WTC11 (cell line): ENCODE measurements around the gene PREX1. TPM values are rescaled to one million over a fixed set of nuclear protein-coding genes. Genes with fewer than 3 reads are reported as not detected.

ENCODE experiments used
- ATAC-seq: fragments of 200-7000 bp; cut with Tn5 transposase; 2 replicates; pipeline ENCODE4 v1.10.0; 2021; ENCODE audit warnings: mild to moderate bottlenecking, moderate library complexity
- CTCF ChIA-PET: fragments of 300-600 bp; sonication (Branson Sonifier 250); formaldehyde crosslinking; loops from one replicate; lab custom pipeline; 2021; ENCODE audit warnings: antibody characterized with exemption; lab: Charles Lee
- POLR2A ChIA-PET: fragments of 350-600 bp; sonication (Branson Sonifier 250); formaldehyde crosslinking; loops from one replicate; lab custom pipeline; 2021; ENCODE audit warnings: antibody characterized with exemption; lab: Charles Lee
- DNase-seq: peaks from one replicate; pipeline ENCODE4 v3.0.0; 2021; ENCODE audit warnings: low spot score
- H3K27ac Mint-ChIP-seq: 2 replicates; pipeline ENCODE4 v1.8.0; 2021; ENCODE audit warnings: mixed read lengths
- H3K27me3 Mint-ChIP-seq: 2 replicates; pipeline ENCODE4 v1.8.0; 2021; ENCODE audit warnings: low read depth, mild to moderate bottlenecking, moderate library complexity, mixed read lengths
- H3K36me3 Mint-ChIP-seq: 2 replicates; pipeline ENCODE4 v1.8.0; 2021; ENCODE audit warnings: mixed read lengths
- H3K4me1 Mint-ChIP-seq: 2 replicates; pipeline ENCODE4 v1.8.0; 2022; ENCODE audit warnings: mixed read lengths
- H3K4me3 Mint-ChIP-seq: 2 replicates; pipeline ENCODE4 v1.8.0; 2021; ENCODE audit warnings: mild to moderate bottlenecking, moderate library complexity, mixed read lengths
- H3K9me3 Mint-ChIP-seq: 2 replicates; pipeline ENCODE4 v1.8.0; 2021; ENCODE audit warnings: mixed read lengths
- AR ChIP-seq: fragments of 250-450 bp; sonication (Bioruptor Pico); IDR thresholded peaks from 2 replicates; pipeline ENCODE4 v1.9.0; 2021; ENCODE audit warnings: mild to moderate bottlenecking
- ATF2 ChIP-seq: sonication (generic); formaldehyde crosslinking; IDR thresholded peaks from 2 replicates; pipeline ENCODE4 v1.8.1; 2022; ENCODE audit warnings: low read depth, missing genetic modification reagents, borderline replicate concordance
- ATF6 ChIP-seq: sonication (generic); formaldehyde crosslinking; IDR thresholded peaks from 2 replicates; pipeline ENCODE4 v1.8.1; 2023; ENCODE audit warnings: mild to moderate bottlenecking, missing genetic modification reagents
- EMX1 ChIP-seq: fragments of 250-450 bp; sonication (Bioruptor Pico); IDR thresholded peaks from 2 replicates; pipeline ENCODE4 v1.8.0; 2021; ENCODE audit warnings: mild to moderate bottlenecking
- FOXJ3 ChIP-seq: sonication (generic); formaldehyde crosslinking; IDR thresholded peaks from 2 replicates; pipeline ENCODE4 v1.9.0; 2021; ENCODE audit warnings: missing genetic modification reagents, mild to moderate bottlenecking, borderline replicate concordance
- GRHL2 ChIP-seq: fragments of 250-450 bp; sonication (Bioruptor Pico); IDR thresholded peaks from 2 replicates; pipeline ENCODE4 v1.8.0; 2022; ENCODE audit warnings: mild to moderate bottlenecking, moderate library complexity; ENCODE audit not compliant: insufficient replicate concordance, severe bottlenecking
- GTF2I ChIP-seq: fragments of 250-450 bp; sonication (Bioruptor Pico); conservative IDR thresholded peaks from 2 replicates; pipeline ENCODE4 v1.4.0; 2021; ENCODE audit warnings: mild to moderate bottlenecking
- HMGXB4 ChIP-seq: sonication (generic); formaldehyde crosslinking; IDR thresholded peaks from 2 replicates; pipeline ENCODE4 v1.8.1; 2023; ENCODE audit warnings: mild to moderate bottlenecking, moderate library complexity, missing genetic modification reagents
- JUN ChIP-seq: sonication (generic); formaldehyde crosslinking; IDR thresholded peaks from 2 replicates; pipeline ENCODE4 v1.8.0; 2023; ENCODE audit warnings: mild to moderate bottlenecking, missing genetic modification reagents
- MLX ChIP-seq: sonication (generic); formaldehyde crosslinking; IDR thresholded peaks from 2 replicates; pipeline ENCODE4 v1.8.1; 2023; ENCODE audit warnings: mild to moderate bottlenecking, missing genetic modification reagents, moderate library complexity
- NFATC4 ChIP-seq: fragments of 250-450 bp; sonication (Bioruptor Pico); IDR thresholded peaks from 2 replicates; pipeline ENCODE4 v1.9.0; 2021; ENCODE audit warnings: mild to moderate bottlenecking
- OVOL2 ChIP-seq: fragments of 250-450 bp; sonication (Bioruptor Pico); IDR thresholded peaks from 2 replicates; pipeline ENCODE4 v1.9.0; 2021; ENCODE audit warnings: mild to moderate bottlenecking, borderline replicate concordance
- PRRX2 ChIP-seq: fragments of 250-450 bp; sonication (Bioruptor Pico); IDR thresholded peaks from 2 replicates; pipeline ENCODE4 v1.8.0; 2021; ENCODE audit warnings: mild to moderate bottlenecking
- SMAD4 ChIP-seq: sonication (generic); formaldehyde crosslinking; IDR thresholded peaks from 2 replicates; pipeline ENCODE4 v1.8.0; 2022; ENCODE audit warnings: mild to moderate bottlenecking, missing genetic modification reagents
- ZNF219 ChIP-seq: sonication (generic); formaldehyde crosslinking; IDR thresholded peaks from 2 replicates; pipeline ENCODE4 v1.8.0; 2023; ENCODE audit warnings: missing genetic modification reagents, mild to moderate bottlenecking, borderline replicate concordance
- ZNF232 ChIP-seq: sonication (generic); formaldehyde crosslinking; IDR thresholded peaks from 2 replicates; pipeline ENCODE4 v1.8.0; 2022; ENCODE audit warnings: mild to moderate bottlenecking, missing genetic modification reagents
- total RNA-seq: library from RNA; stranded (reverse); gene quantifications from 3 replicates; pipeline ENCODE4 v1.2.3, GENCODE V29; 2021
- TF ChIP-seq, protein P1 (sequence below): sonication (generic); formaldehyde crosslinking; IDR thresholded peaks from 2 replicates; pipeline ENCODE4 v1.8.0; 2023; ENCODE audit warnings: missing genetic modification reagents

The PREX1 gene
- total RNA-seq, 1 experiment from 2014 or later, result 17.3 TPM

DNA sequence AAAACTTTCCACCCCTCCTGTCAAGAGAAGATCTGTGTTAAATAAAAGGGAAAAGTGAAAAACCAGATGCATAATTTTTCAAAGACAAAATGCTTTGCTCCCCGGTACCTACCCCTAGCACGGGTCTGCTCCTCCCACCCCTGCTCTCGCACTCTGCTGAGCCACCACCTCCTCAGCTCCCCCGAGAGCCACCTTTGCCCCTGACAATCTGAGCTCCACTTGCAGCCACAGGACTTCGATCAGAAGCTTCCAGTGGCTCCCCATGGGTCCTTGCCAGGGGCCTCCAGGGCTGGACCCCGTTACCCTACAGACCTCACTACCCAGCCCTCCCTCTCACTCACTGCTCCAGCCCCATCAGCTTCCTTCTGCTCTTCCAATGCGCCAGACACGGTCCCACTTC, 171.7 kb downstream of the PREX1 start (continued):
- TF ChIP-seq EMX1 (CRISPR knock-in tag) (no peak), ZNF232 (CRISPR knock-in tag) (no peak), GTF2I (CRISPR knock-in tag) (no peak), HMGXB4 (CRISPR knock-in tag) (no peak), JUN (no peak), GRHL2 (CRISPR knock-in tag) (no peak)

DNA sequence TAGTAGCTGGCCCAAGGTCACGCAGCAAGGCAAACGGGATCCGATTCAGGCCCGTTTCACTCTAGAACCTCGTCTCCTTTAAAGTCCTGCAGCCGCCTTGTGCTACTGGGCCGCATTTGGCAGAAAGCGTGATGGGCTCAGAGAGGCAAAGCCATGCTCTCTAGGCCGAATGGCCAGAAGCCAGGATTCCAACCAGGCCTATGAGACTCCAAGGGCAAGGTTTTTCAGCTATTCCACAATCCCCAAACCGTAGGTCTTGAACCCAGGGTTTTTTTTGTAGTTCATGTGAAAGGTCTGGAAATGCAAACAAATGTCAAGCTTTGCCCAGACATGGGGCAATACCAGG, 174.1 kb downstream of the PREX1 start:
- no peak overlapping the region for H3K4me3 Mint-ChIP-seq
- CTCF ChIA-PET, result no interaction called here
- H3K27ac Mint-ChIP-seq, result no peak overlapping the region
- POLR2A ChIA-PET, result no interaction called here
- DNase-seq (no peak), ATAC-seq (no peak)
- H3K4me1 Mint-ChIP-seq, result 0 out of 2 replicates have a peak, but pooled peaks cover 4% of the 10 kb centered on the region
- TF ChIP-seq ATF6 (CRISPR knock-in tag) (no peak), FOXJ3 (no peak), PRRX2 (CRISPR knock-in tag) (no peak), OVOL2 (no peak), NFATC4 (no peak), MLX (CRISPR knock-in tag) (no peak), ZNF219 (CRISPR knock-in tag) (no peak), ZNF232 (CRISPR knock-in tag) (no peak), SMAD4 (no peak), ATF2 (CRISPR knock-in tag) (no peak), AR (CRISPR knock-in tag) (no peak)
- TF ChIP-seq, protein P1, sequence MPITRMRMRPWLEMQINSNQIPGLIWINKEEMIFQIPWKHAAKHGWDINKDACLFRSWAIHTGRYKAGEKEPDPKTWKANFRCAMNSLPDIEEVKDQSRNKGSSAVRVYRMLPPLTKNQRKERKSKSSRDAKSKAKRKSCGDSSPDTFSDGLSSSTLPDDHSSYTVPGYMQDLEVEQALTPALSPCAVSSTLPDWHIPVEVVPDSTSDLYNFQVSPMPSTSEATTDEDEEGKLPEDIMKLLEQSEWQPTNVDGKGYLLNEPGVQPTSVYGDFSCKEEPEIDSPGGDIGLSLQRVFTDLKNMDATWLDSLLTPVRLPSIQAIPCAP (CRISPR knock-in tag), result no peak
- H3K36me3 Mint-ChIP-seq, result peaks cover 6% of the 10 kb centered on the region; the same call in 1 of the 2 replicates
- no peaks in the 10 kb centered on the region for H3K9me3 Mint-ChIP-seq
- H3K27me3 Mint-ChIP-seq, result no peaks in the 10 kb centered on the region
